NCI-H774 (cell line): Measurements from ENCODE around the gene BAG3.
"Not testable (repeated sequence)": the region's sequence is repeated elsewhere in the genome, so short reads cannot be mapped to it uniquely, and the experiment has no call there.

Experiments
- DNase-seq: peaks from one replicate; lab custom pipeline; 2025; lab: John Stamatoyannopoulos, UW

BAG3 gene

DNA sequence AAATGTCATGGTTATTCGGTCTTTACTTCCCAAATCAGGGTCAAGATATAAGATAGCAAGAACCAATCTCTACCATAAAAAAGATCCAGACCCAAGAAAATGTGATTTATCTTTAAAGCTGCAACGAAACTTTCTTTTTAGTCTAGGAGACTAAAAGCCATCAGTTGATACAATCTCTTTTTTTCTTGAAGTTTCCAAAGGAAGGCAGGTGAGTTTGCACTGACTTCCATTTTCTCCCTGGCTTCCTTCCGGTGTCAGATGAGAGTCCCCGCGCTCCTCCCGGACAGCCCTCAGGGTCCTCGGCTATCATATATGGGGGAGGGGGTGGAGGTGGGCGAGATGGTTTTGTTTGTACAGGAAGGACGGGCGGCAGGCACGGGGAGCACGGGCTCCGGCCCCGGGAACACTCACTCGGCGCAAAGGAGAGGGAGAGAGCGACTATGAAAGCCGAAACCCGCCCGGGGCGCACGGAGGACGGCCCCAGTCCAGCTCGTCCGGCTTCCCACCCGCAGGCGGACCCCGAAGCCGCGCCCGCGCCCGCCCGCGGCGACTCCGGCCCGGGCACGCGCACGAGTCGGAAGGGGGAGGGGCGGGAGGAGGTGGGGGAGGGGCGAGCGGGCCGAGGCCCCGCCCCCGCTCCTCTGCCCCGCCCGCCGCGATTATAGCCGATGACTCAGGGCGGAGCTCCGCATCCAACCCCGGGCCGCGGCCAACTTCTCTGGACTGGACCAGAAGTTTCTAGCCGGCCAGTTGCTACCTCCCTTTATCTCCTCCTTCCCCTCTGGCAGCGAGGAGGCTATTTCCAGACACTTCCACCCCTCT, at the start of gene BAG3:
Gene BAG3 (plus strand): TSS at position 689 of the 822 bp plus-strand sequence. CDS start 296 bp downstream, outside the sequence.
- DNase-seq, result peak; percentile 26

- no peak for DNase-seq
Observed at GRCh38 chr10:119602241-119603095, 48.7 kb upstream of the BAG3 start.

GRCh38 chr10:119604468-119604867, 46.7 kb upstream of the BAG3 start:
- no peak for DNase-seq

DNA sequence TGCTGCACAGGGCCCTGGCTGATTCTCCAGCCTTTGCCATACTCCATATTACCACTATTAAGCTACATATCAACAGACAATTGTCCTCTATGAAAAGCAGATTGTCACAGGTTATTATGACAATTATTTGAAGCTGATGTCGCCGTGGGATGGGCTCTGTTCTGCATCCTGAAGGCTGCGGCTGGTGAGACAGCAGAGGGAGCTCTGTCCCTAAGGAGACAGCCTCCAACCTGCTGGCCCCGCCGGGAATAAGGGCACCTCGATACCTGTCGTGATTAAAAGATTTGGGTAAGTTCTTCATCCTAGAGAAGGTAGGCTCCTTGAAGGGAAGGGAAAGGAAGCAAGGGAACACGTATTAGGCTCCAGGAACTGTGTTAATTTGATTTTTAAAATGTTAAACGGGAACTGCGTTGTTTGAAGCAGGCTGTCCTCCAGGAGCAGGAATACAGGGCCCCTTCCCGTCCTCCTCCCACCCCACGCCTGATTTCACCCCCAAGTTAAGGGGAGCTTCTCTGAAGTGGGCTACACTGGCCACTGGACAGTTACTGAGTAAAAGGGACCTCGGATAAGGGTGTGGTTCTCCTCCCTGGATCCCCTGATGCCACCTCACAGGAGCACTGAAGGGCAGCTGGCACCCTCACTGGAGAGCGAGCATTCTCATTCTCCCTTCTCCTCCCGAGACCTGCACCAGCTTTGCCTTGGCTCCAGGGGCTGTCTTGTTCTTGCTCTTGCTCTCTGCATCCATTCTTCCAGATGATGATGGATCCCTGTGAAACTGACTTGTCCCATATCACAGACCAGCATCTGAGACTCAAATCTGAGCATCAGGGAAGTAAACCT, 42.6 kb upstream of the BAG3 start:
- DNase-seq, result no peak

DNA sequence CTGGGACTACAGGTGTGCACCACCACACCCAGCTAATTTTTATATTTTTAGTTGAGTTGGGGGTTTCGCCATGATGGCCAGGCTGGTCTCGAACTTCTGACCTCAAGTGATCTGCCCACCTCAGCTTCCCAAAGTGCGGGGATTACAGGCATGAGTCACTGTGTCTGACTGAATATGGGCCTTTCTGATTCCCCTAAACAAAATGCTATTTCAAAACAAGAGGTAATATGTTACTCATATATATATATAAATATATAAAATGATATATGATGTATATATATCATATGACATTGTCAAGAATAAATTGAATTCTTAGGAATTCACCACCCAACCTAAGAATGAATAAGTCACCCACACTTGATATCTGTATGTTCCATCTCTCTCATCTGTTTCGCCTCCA, 41.7 kb upstream of the BAG3 start:
- DNase-seq, result no peak

DNA sequence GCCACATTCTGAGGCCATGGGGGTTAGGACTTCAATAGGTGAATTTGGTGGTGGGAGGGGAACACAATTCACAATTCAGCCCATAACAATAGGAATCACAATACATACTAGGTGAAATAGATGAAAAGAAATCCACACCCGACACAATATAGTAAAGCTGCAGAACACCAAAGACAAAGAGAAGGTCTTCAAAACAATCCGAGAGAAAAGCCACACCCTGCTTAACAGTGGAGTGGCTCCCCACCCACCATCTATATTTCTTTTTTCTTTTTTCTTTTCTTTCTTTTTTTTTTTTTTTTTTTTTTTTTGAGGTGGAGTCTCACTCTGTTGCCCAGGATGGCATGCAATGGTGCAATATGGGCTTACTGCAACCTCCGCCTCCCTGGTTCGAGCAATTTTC, 39.7 kb upstream of the BAG3 start:
- DNase-seq, result no peak

- no peak for DNase-seq
Observed at GRCh38 chr10:119613741-119614140, 37.4 kb upstream of the BAG3 start.

DNA sequence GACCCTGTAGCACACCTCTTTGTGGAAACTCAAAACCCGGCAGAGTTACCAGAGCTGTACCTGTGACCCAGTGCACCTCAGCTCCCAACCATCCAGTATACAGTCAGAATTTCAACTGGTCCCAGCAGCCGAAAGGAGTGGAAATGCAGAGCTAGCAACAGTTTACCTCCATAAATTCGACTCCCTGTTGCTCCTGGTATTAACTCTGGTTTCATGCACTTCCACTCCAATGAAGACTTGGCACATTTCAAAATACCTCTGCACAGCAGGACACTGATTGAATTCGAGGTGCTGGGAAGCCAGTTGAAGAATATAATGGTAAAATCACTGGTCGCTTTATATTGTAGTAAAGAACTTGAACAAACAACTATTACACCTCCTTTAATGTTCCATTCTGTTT, 36.5 kb upstream of the BAG3 start:
- no peak for DNase-seq

- no peak for DNase-seq
Observed at GRCh38 chr10:119616882-119617570, 34.2 kb upstream of the BAG3 start.

- no peak for DNase-seq
Observed at GRCh38 chr10:119619215-119619614, 32.0 kb upstream of the BAG3 start.

- not testable (repeated sequence) for DNase-seq
Observed at GRCh38 chr10:119619811-119620210, 31.4 kb upstream of the BAG3 start.

DNA sequence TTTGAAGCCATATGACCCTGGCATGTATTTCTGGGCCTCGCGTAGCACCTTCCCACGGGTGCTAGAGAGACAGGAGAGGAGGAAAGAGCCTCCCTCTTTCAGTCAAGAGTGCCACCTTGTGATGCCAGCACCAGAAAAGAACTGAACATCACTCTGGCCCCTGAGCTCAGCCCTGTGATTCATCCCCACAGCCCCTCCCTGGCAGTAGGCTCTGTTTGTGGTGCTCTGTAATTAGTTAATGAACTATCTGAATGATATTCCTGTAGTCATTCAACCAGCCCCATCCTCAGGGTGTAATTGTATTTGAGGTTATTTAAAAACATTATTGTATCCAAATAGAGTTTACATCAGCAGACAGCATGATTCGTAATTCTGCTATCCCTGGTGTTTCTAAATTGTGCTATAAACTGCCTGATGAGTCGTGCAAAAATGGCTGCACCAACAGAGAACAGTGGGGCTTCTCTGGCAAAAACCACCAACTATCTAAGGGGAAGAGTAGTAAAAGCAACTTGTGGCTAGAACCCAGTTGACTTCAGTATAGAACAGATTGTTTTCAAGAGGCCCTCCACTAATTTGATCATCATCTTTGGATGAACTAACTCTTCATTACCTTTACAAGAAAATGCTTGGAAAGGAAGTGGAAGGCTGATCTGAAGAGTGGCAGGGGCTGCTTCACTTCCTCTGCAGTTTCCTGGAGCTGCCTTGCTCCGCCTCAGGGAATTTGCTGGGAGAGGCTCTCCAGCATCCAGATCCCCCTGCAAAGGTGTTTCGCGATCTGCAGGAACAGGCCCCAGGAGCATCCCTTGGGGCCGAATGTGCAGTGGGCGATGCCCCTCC, 30.7 kb upstream of the BAG3 start:
- DNase-seq, result no peak

DNA sequence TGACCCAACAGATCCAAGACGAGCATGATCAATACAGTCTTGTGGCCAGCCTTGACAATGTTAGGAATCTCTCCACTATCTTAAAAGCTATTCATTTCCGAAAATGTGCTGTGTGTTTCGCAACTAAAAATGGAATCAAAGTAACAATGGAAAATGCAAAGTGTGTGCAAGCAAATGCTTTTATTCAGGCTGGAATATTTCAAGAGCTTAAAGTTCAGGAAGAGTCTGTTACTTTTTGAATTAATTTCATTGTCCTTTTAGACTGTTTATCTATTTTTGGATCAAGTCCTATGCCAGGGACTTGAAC, 30.1 kb upstream of the BAG3 start:
- DNase-seq, result no peak

DNA sequence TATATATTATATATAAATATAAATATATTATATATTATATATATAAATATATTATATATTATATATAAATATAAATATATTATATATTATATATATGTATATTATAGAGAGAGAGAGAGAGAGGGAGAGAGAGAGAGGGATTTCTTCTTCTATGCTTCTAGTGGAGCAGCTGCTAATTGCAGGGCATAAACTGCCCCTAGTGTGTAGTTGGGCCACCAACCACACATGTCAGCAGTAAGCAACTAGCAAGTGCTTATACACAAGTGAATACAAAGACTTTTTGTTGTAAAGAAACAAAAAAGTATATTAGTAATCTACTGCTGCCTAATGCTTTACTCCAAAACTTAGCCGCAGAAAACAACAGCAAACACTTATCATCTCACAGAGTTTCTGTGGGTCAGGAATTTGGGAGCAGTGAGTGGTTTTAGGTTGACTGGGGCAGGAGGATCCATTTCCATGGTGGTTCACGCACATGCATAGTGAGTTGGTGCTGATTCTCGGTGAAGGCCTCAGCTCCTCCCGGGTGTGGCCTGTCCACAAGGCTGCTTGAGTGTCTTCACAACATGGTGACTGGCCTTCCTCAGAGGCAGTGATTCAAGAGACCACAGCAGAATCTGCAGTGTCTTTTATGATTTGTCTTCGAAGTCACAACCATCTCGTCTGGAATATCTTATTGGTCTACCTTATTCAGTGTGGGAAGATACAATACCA, 25.5 kb upstream of the BAG3 start:
- no peak for DNase-seq

DNA sequence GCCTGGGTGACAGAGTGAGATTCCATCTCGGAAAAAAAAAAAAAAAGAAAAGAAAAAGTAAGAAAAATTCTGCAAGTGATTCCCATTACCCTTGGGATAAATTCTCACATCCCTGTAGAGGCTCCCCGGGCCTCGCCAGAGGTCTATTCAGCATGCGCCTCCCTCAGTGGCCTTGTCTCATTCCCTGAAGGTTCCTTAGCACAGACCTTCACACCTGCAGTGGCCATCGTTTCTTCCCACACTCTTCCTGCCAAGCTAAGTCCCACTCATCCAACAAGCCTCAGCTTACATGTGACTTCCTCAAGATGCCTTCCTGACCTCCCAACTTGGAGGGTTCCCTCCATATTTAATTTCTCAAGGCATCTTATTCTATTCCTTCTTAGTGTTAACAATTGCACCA, 20.9 kb upstream of the BAG3 start:
- DNase-seq, result no peak

DNA sequence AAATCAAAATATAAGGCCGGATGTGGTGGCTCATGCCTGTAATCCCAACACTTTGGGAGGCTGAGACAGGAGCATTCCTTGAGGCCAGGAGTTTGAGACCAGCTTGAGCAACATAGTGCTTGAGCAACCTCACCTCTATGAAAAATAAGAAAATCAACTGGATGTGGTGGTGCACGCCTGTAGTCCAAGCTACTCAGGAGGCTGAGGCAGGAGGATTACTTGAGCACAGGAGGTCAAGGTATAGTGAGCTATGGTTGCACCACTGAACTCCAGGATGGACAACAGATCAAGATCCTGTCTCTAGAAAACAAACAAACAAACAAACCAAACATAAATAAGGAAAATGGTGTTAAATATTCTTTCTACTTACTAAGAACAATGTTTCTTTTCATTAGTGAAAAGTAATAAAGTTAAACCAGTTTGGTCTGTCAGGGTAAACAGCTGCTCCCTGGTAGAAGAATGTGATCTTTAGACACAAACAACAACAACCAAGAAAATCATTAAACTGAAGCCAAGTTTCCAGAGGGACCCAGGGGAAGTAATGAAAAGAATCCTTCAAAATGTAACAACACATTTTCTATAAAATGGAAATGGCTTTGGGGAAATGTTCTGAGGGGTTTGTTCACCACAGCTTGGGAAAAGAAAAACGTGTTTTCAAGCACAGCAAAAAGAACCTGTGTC, 17.5 kb upstream of the BAG3 start:
- DNase-seq, result no peak

- no peak for DNase-seq
Observed at GRCh38 chr10:119634219-119634544, 17.0 kb upstream of the BAG3 start.

GRCh38 chr10:119637631-119638030, 13.5 kb upstream of the BAG3 start:
- no peak for DNase-seq

DNA sequence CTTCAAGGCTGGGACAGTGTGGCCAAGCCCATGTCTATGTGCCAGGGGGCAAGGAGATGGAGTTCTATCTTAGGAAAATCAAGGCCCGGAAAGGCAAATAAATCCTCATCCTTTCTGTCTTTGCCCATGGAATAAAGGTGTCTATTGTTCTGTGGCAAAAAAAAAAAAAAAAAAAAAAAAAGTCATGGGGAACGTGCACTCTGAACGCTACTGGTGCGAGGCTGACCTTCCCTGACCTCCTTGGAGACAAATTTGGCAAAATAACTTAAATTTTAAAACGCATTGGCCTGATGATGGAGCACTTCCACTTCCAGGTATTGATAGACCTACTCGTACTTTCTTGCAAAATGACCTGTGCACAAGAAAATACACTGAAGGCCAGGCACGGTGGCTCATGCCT, 12.2 kb upstream of the BAG3 start:
- DNase-seq, result no peak

DNA sequence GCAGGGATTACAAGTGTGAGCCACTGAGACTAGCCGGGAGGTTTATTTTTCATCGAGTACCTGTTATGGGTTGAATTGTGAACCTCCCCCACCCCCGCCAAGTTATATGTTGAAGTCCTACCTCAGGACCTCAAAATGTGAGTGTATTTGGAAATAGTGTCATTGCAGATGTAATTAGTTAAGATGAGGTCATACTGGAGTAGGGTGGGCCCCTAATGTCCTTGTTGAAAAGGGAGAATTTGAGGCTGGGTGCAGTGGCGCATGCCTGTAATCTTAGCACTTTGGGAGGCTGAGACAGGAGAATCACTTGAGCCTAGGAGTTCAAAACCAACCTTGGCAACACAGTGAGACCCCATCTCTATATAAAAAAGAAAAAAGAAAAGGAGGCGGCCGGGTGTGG, 10.8 kb upstream of the BAG3 start:
- DNase-seq, result no peak
